ENCODE results near the gene FIGNL1.

FIGNL1 gene

DNA sequence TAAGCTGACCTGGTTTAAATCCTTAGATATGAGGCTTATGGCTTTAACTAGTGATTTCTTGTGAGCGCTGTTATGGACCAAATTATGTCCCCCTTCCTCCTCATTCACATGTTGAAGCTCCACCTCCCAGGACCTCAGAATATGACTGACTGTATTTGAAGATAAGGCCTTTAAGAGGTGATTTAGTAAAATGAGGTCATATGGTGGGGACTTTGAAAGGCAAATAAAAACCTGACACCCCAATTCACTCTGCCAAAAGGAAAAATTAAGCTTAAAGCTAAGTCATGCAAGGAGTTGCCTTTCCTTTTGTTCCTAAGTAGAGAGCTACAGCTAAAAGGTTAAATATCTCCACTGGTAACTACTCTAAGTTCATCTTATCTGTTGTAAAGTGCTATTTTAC, 36.4 kb upstream of the FIGNL1 start:
- Histone ChIP-seq H3K4me1 (ENCODE audit: control insufficient read depth, insufficient read depth, low read length, poor library complexity, severe bottlenecking) (no peaks in the 10 kb centered on the region), H3K27ac (ENCODE audit: low read depth, low read length, severe bottlenecking) (no peak overlapping the region), H3K4me3 (ENCODE audit: extremely low read depth, insufficient read depth, low read length, poor library complexity, severe bottlenecking) (no peak overlapping the region), H3K9me3 (ENCODE audit: control insufficient read depth, low read length) (peaks cover 4% of the 10 kb centered on the region), H3K36me3 (ENCODE audit: control insufficient read depth, insufficient read depth, low read length) (no peaks in the 10 kb centered on the region)
- WGBS, 2 experiments (ENCODE audit: insufficient coverage in 2 of 2): no CpG with 5 or more reads among the region's 1 CpG

DNA sequence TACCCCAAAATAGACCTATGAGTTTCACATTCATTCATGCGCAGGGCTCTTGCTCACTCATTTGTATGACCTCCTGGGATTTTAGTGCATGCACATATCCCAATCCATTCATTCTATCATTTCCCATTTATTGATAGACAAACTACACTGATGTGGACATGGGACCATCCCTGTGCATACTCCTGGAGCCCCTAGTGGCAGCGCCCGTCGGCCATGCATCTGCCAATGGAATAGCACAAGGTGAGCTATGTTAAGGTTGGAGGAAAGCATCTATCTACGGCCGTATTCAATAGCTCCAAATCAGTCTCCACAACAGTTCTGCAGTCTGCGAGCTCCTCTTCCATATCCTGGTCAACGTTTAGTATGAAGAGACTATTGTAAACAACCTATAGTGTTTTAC, 31.7 kb upstream of the FIGNL1 start:
- Histone ChIP-seq H3K4me1 (ENCODE audit: control insufficient read depth, insufficient read depth, low read length, poor library complexity, severe bottlenecking) (no peaks in the 10 kb centered on the region), H3K27ac (ENCODE audit: low read depth, low read length, severe bottlenecking) (no peak overlapping the region), H3K36me3 (ENCODE audit: control insufficient read depth, insufficient read depth, low read length) (no peaks in the 10 kb centered on the region), H3K9me3 (ENCODE audit: control insufficient read depth, low read length) (no peaks in the 10 kb centered on the region), H3K4me3 (ENCODE audit: extremely low read depth, insufficient read depth, low read length, poor library complexity, severe bottlenecking) (no peak overlapping the region)
- 88 to 97% methylated on average over 4 of the region's 8 CpGs for WGBS, 2 experiments (ENCODE audit: insufficient coverage in 2 of 2)

DNA sequence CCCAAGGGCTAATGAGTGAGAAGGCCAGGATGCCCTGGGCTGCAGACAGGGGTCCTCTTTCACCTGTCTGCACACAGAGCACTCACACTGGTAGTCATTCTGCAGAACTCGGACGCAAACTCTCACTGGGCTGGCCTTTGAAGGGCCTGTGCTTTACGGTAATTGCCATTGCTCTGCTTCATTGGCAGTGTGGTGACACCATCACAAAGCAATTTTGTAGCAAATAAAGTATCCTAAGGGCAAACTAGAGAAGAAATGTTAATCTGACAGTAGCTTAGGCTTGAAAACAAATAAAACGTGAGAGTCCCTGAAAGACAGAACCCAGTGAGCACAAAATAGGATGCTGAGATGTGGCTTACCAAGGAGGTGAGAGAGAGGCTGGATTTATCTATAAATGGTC, 30.6 kb upstream of the FIGNL1 start:
- 42 to 90% methylated on average over 1 to 4 of the region's 4 CpGs for WGBS, 2 experiments (ENCODE audit: insufficient coverage in 2 of 2)
- no peaks in the 10 kb centered on the region for H3K4me1 ChIP-seq (ENCODE audit: control insufficient read depth, insufficient read depth, low read length, poor library complexity, severe bottlenecking)
- H3K27ac ChIP-seq (ENCODE audit: low read depth, low read length, severe bottlenecking): no peak overlapping the region
- H3K9me3 ChIP-seq (ENCODE audit: control insufficient read depth, low read length): no peaks in the 10 kb centered on the region
- no peak overlapping the region for H3K4me3 ChIP-seq (ENCODE audit: extremely low read depth, insufficient read depth, low read length, poor library complexity, severe bottlenecking)
- no peaks in the 10 kb centered on the region for H3K36me3 ChIP-seq (ENCODE audit: control insufficient read depth, insufficient read depth, low read length)

- Histone ChIP-seq H3K36me3 (ENCODE audit: control insufficient read depth, insufficient read depth, low read length) (no peaks in the 10 kb centered on the region), H3K4me3 (ENCODE audit: extremely low read depth, insufficient read depth, low read length, poor library complexity, severe bottlenecking) (no peak overlapping the region), H3K4me1 (ENCODE audit: control insufficient read depth, insufficient read depth, low read length, poor library complexity, severe bottlenecking) (no peaks in the 10 kb centered on the region), H3K9me3 (ENCODE audit: control insufficient read depth, low read length) (no peaks in the 10 kb centered on the region), H3K27ac (ENCODE audit: low read depth, low read length, severe bottlenecking) (no peak overlapping the region)
- WGBS, 2 experiments (ENCODE audit: insufficient coverage in 2 of 2): 93 to 94% methylated on average over 3 to 4 of the region's 7 CpGs
Observed at GRCh38 chr7:50479743-50480517, 29.8 kb upstream of the FIGNL1 start.

GRCh38 chr7:50477640-50478039, 27.5 kb upstream of the FIGNL1 start:
- Histone ChIP-seq H3K9me3 (ENCODE audit: control insufficient read depth, low read length) (no peaks in the 10 kb centered on the region), H3K4me1 (ENCODE audit: control insufficient read depth, insufficient read depth, low read length, poor library complexity, severe bottlenecking) (no peaks in the 10 kb centered on the region), H3K36me3 (ENCODE audit: control insufficient read depth, insufficient read depth, low read length) (no peaks in the 10 kb centered on the region), H3K27ac (ENCODE audit: low read depth, low read length, severe bottlenecking) (no peak overlapping the region), H3K4me3 (ENCODE audit: extremely low read depth, insufficient read depth, low read length, poor library complexity, severe bottlenecking) (no peak overlapping the region)
- WGBS, 2 experiments (ENCODE audit: insufficient coverage in 2 of 2): 78 to 83% methylated on average over 5 to 6 of the region's 6 CpGs

DNA sequence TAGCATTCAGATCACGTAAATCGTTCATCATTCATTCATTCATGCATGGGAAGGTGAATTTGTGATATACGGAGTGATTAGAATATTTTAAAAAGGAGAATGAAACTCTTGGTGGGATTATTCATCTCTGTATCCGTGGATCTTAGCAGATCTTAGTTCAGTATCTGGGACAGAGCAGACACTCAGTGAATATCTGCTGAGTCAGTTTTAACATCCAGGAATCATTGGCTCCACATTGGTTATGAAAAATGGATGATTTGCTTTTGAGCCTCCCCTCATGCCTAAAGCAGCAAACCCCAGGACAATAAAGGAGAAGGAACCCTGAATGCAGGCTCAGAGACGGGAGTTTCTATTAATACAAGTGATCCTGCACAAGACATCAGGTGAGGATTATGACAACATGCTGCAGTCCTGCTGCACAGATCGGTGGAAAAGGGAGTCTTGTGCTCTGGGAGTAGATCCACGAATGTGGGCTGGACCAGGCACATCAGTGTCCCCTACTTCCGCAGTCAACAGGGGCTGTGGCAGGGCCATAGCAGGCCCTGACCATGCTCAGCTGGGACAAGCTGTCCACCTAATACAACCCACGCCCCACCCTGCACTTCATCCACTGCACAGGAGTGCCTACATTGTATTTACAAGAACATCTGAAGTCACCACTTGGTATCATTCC, 26.9 kb upstream of the FIGNL1 start:
- H3K4me3 ChIP-seq (ENCODE audit: extremely low read depth, insufficient read depth, low read length, poor library complexity, severe bottlenecking): no peak overlapping the region
- no peaks in the 10 kb centered on the region for H3K4me1 ChIP-seq (ENCODE audit: control insufficient read depth, insufficient read depth, low read length, poor library complexity, severe bottlenecking)
- 95 to 96% methylated on average over 7 to 9 of the region's 9 CpGs for WGBS, 2 experiments (ENCODE audit: insufficient coverage in 2 of 2)
- no peak overlapping the region for H3K27ac ChIP-seq (ENCODE audit: low read depth, low read length, severe bottlenecking)
- no peaks in the 10 kb centered on the region for H3K9me3 ChIP-seq (ENCODE audit: control insufficient read depth, low read length)
- H3K36me3 ChIP-seq (ENCODE audit: control insufficient read depth, insufficient read depth, low read length): no peaks in the 10 kb centered on the region

DNA sequence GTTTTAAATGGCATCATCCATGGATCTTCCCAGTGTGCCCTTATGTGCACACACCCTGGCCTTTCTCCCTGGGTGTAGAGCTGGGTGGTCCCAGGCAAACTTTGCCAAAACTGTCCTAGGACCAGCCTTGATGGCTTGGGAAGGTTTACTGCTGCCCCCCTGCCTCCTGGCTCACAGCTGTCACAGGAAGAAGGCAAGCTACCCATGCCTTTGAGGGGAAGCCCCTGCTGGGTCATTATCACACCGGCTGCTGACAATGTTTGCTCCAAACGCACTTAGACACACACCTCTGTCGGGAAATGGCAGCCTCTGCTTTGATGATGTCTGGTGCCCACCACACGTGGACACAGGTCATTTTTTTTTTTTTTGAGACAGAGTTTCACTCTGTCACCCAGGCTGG, 25.2 kb upstream of the FIGNL1 start:
- H3K36me3 ChIP-seq (ENCODE audit: control insufficient read depth, insufficient read depth, low read length): no peaks in the 10 kb centered on the region
- no peaks in the 10 kb centered on the region for H3K9me3 ChIP-seq (ENCODE audit: control insufficient read depth, low read length)
- WGBS, 2 experiments (ENCODE audit: insufficient coverage in 2 of 2): 18 to 48% methylated on average over 4 of the region's 4 CpGs
- no peaks in the 10 kb centered on the region for H3K4me1 ChIP-seq (ENCODE audit: control insufficient read depth, insufficient read depth, low read length, poor library complexity, severe bottlenecking)
- no peak overlapping the region for H3K27ac ChIP-seq (ENCODE audit: low read depth, low read length, severe bottlenecking)
- H3K4me3 ChIP-seq (ENCODE audit: extremely low read depth, insufficient read depth, low read length, poor library complexity, severe bottlenecking): no peak overlapping the region

DNA sequence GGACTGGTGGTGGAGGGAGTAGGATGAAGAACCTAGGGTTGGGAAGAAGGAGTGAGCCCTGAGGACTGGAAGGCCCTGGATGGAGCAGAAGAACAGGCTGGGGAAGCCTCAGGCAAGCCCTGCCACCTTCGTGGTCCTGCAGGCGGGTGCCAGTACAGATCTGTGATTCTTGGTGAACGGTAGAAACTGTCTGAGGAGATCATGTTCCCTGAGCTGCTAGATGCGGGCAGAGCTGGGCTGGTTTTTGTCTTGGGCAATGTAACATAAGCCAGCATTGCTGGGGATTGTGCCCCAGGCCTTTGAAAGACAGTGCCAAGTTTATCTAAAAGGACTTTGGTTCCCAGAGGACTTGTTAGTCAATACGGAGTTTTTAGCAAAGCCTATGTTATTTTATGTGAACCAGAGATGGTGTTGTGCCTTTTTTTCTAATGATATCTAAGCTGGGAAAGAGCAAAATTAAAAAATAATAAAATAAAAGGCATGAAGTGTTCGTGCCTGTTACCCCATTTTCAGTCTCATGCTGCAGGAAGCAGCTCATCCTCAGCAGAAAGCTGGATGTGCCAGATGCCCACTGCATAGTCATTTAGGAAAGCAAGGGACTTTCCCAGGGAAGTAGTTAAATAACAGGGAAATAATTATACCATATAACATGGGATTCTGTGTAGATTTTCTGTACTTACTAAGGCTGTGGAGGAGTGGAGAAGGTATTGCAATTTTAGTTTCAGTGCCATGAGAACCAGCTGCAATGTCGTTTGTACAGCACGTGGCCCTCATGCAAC, 24.4 kb upstream of the FIGNL1 start:
- H3K27ac ChIP-seq (ENCODE audit: low read depth, low read length, severe bottlenecking): no peak overlapping the region
- WGBS, 2 experiments (ENCODE audit: insufficient coverage in 2 of 2): 72 to 78% methylated on average over 7 to 8 of the region's 8 CpGs
- no peaks in the 10 kb centered on the region for H3K36me3 ChIP-seq (ENCODE audit: control insufficient read depth, insufficient read depth, low read length)
- no peaks in the 10 kb centered on the region for H3K4me1 ChIP-seq (ENCODE audit: control insufficient read depth, insufficient read depth, low read length, poor library complexity, severe bottlenecking)
- H3K4me3 ChIP-seq (ENCODE audit: extremely low read depth, insufficient read depth, low read length, poor library complexity, severe bottlenecking): no peak overlapping the region
- no peaks in the 10 kb centered on the region for H3K9me3 ChIP-seq (ENCODE audit: control insufficient read depth, low read length)

- no peaks in the 10 kb centered on the region for H3K9me3 ChIP-seq (ENCODE audit: control insufficient read depth, low read length)
- no peak overlapping the region for H3K4me3 ChIP-seq (ENCODE audit: extremely low read depth, insufficient read depth, low read length, poor library complexity, severe bottlenecking)
- 92 to 96% methylated on average over 4 of the region's 4 CpGs for WGBS, 2 experiments (ENCODE audit: insufficient coverage in 2 of 2)
- no peak overlapping the region for H3K27ac ChIP-seq (ENCODE audit: low read depth, low read length, severe bottlenecking)
- H3K4me1 ChIP-seq (ENCODE audit: control insufficient read depth, insufficient read depth, low read length, poor library complexity, severe bottlenecking): no peaks in the 10 kb centered on the region
- H3K36me3 ChIP-seq (ENCODE audit: control insufficient read depth, insufficient read depth, low read length): no peaks in the 10 kb centered on the region
Observed at GRCh38 chr7:50473531-50473930, 23.4 kb upstream of the FIGNL1 start.

- Histone ChIP-seq H3K27ac (ENCODE audit: low read depth, low read length, severe bottlenecking) (no peak overlapping the region), H3K4me1 (ENCODE audit: control insufficient read depth, insufficient read depth, low read length, poor library complexity, severe bottlenecking) (no peaks in the 10 kb centered on the region), H3K4me3 (ENCODE audit: extremely low read depth, insufficient read depth, low read length, poor library complexity, severe bottlenecking) (no peak overlapping the region), H3K9me3 (ENCODE audit: control insufficient read depth, low read length) (no peaks in the 10 kb centered on the region), H3K36me3 (ENCODE audit: control insufficient read depth, insufficient read depth, low read length) (no peaks in the 10 kb centered on the region)
- 92 to 96% methylated on average over 7 of the region's 7 CpGs for WGBS, 2 experiments (ENCODE audit: insufficient coverage in 2 of 2)
Observed at GRCh38 chr7:50472427-50472826, 22.3 kb upstream of the FIGNL1 start.
